ENCODE results near the gene ACAD10.

DNA sequence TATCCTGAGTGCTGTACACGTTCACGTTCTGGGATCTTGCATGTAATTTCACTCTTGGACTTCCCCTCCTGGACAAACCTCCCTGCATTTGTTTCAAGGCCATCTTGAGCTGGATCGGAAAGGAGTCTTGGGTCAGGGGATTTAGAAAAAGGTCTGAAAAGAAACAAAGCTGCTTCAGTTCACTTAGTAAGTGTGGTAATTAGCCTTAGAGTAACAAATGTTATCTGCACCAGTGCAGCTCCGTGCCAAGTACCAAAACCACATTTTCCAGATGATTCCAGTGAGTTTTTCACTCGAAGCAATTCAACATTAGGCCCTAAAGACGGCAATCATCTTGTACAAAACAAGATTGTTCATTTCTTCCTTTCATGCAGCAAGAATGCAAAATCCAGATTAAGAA is 47.3 kb upstream of the ACAD10 start:
- no peak for TF ChIP-seq POLR2AphosphoS5 (IDR thresholded peaks at IDR 0.05; ENCODE audit: low read length)
- TF ChIP-seq BRCA1 (IDR thresholded peaks at IDR 0.05; ENCODE audit: low read depth, low read length), result no peak
- TF ChIP-seq NFXL1 (IDR thresholded peaks at IDR 0.05; ENCODE audit: borderline replicate concordance), result no peak
- no peak for TF ChIP-seq CTCF (IDR thresholded peaks at IDR 0.05 in 2 of 3, conservative IDR thresholded peaks at IDR 0.05 in 1 of 3; ENCODE audit: control insufficient read depth in 2 of 3, extremely low read depth in 1 of 3, insufficient read depth in 1 of 3, low read depth in 3 of 3, low read length in 3 of 3)
- TF ChIP-seq, protein P1, sequence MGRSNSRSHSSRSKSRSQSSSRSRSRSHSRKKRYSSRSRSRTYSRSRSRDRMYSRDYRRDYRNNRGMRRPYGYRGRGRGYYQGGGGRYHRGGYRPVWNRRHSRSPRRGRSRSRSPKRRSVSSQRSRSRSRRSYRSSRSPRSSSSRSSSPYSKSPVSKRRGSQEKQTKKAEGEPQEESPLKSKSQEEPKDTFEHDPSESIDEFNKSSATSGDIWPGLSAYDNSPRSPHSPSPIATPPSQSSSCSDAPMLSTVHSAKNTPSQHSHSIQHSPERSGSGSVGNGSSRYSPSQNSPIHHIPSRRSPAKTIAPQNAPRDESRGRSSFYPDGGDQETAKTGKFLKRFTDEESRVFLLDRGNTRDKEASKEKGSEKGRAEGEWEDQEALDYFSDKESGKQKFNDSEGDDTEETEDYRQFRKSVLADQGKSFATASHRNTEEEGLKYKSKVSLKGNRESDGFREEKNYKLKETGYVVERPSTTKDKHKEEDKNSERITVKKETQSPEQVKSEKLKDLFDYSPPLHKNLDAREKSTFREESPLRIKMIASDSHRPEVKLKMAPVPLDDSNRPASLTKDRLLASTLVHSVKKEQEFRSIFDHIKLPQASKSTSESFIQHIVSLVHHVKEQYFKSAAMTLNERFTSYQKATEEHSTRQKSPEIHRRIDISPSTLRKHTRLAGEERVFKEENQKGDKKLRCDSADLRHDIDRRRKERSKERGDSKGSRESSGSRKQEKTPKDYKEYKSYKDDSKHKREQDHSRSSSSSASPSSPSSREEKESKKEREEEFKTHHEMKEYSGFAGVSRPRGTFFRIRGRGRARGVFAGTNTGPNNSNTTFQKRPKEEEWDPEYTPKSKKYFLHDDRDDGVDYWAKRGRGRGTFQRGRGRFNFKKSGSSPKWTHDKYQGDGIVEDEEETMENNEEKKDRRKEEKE (IDR thresholded peaks at IDR 0.05), result no peak
- TF ChIP-seq ZNF217 (IDR thresholded peaks at IDR 0.05), result no peak
- TF ChIP-seq PRDM15 (CRISPR knock-in tag; IDR thresholded peaks at IDR 0.05), result no peak
- no peak for TF ChIP-seq ASH2L (IDR thresholded peaks at IDR 0.05; ENCODE audit: borderline replicate concordance, low read depth)
- TF ChIP-seq ZNF207 (IDR thresholded peaks at IDR 0.05; ENCODE audit: borderline replicate concordance), result no peak
